Activated naive CD4-positive, alpha-beta T cell treated with anti-CD3 and anti-CD28 coated beads, Interleukin-2, amount 50 U/mL, for 72 hours (primary cell): ENCODE results near the gene CD300LD. TPM values are rescaled to one million over a fixed set of nuclear protein-coding genes. Genes with fewer than 3 reads are reported as not detected.
"Not testable (repeated sequence)": the region's sequence is repeated elsewhere in the genome, so short reads cannot be mapped to it uniquely, and the experiment has no call there.

ENCODE experiments used
- ATAC-seq, 2 donors: fragments of 150-1000 bp; cut with Tn5 transposase; 2 replicates each; pipeline ENCODE4 v1.10.0; 2021; ENCODE audit warnings: mild to moderate bottlenecking in 2 of 2, moderate library complexity in 2 of 2
- DNase-seq, 2 donors: peaks; one replicate each; pipeline ENCODE4 v3.0.0; 2021 to 2022; ENCODE audit warnings: low spot score in 2 of 2
- H3K27ac Mint-ChIP-seq, 2 donors: one replicate each; pipeline ENCODE4 v1.8.0; 2022; ENCODE audit warnings: mild to moderate bottlenecking in 2 of 2, mixed read lengths in 2 of 2
- H3K36me3 Mint-ChIP-seq, 2 donors: one replicate each; pipeline ENCODE4 v1.8.0; 2022; ENCODE audit warnings: mixed read lengths in 2 of 2
- H3K9me3 Mint-ChIP-seq, 2 donors: one replicate each; pipeline ENCODE4 v1.8.0; 2022; ENCODE audit warnings: mixed read lengths in 2 of 2
- total RNA-seq, 2 donors: library from RNA; stranded (reverse); gene quantifications; one replicate each; pipeline ENCODE4 v1.2.3, GENCODE V29; 2022

Gene CD300LD
- total RNA-seq = not detected

DNA sequence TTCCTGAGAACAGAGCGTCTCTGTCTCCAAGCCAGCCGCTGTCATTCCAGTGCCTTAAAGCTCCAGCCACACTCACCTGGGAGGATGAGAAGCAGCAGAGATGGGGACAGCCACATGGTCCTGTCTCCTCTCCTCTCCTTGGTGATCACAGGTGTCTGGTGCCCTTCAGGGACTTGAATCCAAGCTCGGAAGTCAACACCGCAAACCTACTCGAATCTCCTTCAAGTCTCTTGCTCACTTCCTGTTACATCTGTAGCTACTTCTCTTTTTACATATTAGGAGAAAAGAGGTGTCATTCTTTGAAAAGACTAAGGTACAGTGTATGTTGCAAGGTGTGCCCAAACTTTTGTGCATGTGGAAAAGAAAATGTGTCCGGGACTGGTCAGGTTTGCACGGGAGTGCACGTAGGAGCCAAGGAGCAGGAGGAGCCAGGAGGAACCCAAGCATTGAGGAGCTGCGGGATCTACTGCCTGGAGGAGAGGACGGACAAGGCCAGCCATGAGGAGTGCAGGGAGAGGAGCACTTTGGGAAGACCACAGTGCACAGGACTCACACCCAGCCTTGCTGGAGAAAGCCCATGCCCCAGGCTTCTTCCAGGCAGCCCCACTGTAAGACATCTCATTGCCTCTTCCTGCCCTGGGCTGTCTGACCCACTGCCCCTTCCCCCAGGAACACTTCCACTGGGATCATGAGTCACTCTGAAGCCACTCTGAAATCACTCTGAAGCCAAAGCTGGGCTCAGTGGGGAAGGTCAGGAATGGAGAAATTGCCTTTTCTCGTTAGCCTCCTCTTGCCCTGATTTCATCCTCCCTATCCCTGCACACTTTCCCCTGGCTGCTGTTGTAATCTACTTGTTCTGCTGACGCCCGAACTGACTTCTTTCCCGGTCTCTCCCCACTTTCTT, at the start of gene CD300LD:
Gene CD300LD (minus strand): TSS at position 197 of the 904 bp plus-strand sequence. CDS start 81 bp downstream, at position 116.
- Mint-ChIP-seq H3K27ac (peak within 1 kb of the TSS in 1 of 2 donors; percentile 3), H3K9me3 (no peaks in the 10 kb centered on the region), H3K36me3 (no peaks in the 10 kb centered on the region)
- DNase-seq = no peak
- ATAC-seq = peak; percentile 56 to 78

DNA sequence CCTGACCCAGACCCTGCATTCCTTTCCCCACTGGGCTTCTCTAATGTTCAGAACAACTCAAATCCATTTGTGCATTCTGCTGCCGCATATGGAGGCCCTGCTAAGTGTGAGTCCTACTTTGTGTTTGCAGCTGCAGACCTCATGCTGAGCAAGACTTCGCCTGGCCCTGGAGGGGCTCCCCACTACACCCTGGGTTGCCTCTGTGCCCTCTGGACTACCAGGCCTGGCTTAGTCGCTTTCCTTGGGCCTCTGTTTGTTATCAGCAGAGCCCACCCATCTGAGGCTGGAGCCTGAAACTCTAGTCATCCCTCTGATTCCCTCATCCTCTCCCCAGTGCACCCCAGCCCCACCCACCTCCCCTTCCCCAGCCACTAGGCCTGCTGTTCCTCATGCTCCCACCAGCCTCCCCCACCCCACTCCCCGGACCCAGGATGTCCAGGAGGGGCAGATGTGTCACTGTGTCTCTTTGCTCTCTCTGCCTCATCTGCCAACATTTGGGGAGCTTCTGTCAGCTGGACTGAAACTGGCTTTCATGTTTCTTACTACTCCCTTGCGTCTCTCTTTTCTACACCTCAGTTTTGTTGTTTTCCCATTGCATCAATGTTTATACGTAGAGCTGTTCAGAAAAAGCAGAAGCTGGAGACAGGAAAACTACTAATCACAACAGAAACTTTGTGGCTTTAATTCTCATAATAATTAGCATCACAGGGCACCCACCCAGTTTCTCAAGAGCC, 49.3 kb upstream of the CD300LD start:
- no peak for DNase-seq
- no peak for ATAC-seq
- Mint-ChIP-seq H3K9me3 (no peaks in the 10 kb centered on the region), H3K27ac (no peak overlapping the region), H3K36me3 (no peaks in the 10 kb centered on the region)

DNA sequence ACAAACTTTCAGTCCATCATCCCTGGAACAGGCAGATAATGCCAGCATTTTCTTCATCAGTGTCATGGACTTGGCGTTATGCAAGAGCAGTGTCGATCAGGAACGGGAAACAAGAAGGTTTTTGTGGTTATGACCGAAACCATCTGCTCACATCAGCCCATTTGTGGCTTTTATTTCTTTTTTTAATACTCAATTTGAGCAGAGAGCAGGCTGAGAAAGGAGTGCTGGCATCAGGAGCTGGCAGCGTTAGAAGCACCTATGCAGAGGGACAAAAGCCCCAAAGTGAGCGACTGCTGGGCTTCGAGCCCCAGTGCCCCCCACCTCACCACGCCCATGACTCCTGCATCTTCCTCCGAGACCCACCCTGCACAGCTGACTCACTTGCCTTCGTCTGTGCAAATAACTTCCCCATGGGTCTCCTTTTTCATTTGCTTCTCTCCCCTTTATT, 47.6 kb upstream of the CD300LD start:
- Mint-ChIP-seq H3K27ac (no peak overlapping the region), H3K9me3 (no peaks in the 10 kb centered on the region), H3K36me3 (no peaks in the 10 kb centered on the region)
- DNase-seq = peak in 1 of 2 donors; percentile 7
- peak; percentile 33 to 71 for ATAC-seq

DNA sequence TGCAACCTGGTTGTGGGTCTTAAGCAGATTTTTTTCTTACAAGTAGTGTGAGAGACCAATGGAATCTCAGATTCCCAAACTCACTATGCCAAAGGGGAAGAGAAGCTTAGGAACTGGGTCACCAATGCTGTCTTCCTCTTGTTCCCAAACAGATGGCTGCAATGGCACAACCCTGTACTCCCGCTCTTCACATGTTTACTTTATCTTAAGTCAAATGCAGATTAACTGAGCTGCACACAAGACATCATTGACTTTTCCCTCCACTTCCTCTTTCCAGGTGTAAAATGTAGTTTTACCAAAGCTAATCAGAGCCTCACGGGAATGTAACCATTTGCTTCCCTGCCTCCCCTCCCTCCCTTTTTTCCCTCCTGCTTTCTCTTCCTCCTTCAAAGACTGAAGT, 45.8 kb upstream of the CD300LD start:
- no peak for ATAC-seq
- no peaks in the 10 kb centered on the region for H3K36me3 Mint-ChIP-seq

DNA sequence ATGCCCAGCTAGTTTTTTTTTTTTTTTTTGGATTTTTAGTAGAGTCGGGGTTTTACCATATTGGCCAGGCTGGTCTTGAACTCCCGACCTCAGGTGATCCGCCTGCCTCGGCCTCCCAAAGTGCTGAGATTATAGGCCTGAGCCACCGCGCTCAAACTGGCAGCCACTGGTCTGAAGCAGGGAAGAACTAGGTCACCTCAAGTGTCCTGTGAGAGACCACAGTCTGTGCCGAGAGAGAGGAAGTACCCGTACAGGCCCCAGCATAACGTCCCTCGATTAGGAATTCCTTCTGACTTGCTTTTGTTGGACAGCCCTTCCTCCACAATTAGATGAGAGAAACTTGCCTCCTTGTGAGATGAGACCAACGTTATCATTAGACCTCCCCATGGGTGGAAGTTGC, 45.2 kb upstream of the CD300LD start:
- DNase-seq (peak in 1 of 2 donors; percentile 14), ATAC-seq (no peak)
- no peaks in the 10 kb centered on the region for H3K9me3 Mint-ChIP-seq
- no peaks in the 10 kb centered on the region for H3K36me3 Mint-ChIP-seq
- no peak overlapping the region for H3K27ac Mint-ChIP-seq

More for the DNA sequence above, 45.8 kb upstream of the CD300LD start:
- no peak overlapping the region for H3K27ac Mint-ChIP-seq
- no peaks in the 10 kb centered on the region for H3K9me3 Mint-ChIP-seq
- DNase-seq = no peak

DNA sequence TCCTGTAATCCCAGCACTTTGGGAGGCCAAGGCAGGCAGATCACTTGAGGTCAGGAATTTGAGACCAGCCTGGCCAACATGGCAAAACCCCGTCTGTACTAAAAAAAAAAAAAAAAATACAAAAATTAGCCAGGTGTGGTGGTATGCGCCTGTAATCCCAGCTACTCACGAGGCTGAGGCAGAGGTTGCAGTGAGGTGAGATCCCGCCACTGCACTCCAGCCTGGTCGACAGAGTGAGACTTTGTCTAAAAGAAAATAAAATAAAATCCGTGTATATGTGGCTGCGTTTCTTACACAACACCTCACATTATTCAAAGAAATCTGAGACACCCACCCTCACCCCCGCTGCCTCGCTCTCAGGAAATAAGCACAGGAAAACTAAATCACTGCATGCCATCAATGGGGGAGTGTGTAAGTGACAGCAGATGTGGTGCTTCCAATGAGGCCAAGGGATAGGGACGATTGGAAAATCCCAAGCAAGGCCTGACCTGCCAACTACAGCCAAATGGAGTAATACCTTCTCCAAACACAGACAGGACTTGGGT, 44.5 kb upstream of the CD300LD start:
- not testable (repeated sequence) for ATAC-seq, H3K36me3 Mint-ChIP-seq, H3K9me3 Mint-ChIP-seq, H3K27ac Mint-ChIP-seq
- peak in 1 of 2 donors; percentile 1 for DNase-seq

DNA sequence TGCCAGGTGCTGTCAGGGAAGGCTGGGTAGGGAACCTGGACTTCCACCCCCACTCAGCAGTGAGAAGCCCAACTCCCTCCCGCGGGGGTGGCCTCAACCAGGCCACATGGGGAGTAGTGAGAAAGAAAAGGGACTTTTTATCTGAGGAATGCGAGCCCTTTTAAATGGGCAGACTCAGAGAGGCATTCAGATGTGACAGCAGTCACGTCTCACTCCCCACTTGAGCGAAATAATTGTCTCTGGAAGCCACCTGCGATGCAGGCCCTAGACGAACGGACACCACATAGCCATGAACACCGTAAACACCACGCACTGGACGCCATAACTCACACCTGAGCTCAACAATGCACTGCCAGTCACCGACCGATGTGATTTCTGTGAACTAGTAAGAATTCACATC, 43.3 kb upstream of the CD300LD start:
- Mint-ChIP-seq H3K9me3 (no peaks in the 10 kb centered on the region), H3K36me3 (no peaks in the 10 kb centered on the region), H3K27ac (no peak overlapping the region)
- no peak for ATAC-seq
- DNase-seq = peak in 1 of 2 donors; percentile 31

DNA sequence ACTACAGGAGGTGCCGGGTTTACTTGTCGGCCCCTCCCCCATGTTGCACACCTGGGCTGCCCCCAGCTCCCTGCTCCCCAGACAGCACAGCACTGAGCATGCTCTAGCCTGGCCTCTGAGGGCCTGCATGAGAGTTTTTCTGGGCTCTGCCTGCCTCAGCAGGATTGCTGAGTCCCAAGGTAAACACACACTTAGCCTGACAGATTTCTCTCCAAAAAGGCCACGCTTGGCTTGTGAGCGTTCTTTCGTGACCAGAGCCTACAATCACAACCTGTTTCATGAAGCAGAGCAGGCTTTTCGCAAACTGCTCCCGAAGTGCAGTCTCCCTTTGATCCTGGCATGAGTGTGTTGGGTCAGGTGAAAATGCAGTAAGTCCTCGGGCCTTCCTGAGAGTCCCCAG, 41.2 kb upstream of the CD300LD start:
- DNase-seq (no peak), ATAC-seq (no peak)
- Mint-ChIP-seq H3K27ac (no peak overlapping the region), H3K36me3 (no peaks in the 10 kb centered on the region), H3K9me3 (no peaks in the 10 kb centered on the region)

DNA sequence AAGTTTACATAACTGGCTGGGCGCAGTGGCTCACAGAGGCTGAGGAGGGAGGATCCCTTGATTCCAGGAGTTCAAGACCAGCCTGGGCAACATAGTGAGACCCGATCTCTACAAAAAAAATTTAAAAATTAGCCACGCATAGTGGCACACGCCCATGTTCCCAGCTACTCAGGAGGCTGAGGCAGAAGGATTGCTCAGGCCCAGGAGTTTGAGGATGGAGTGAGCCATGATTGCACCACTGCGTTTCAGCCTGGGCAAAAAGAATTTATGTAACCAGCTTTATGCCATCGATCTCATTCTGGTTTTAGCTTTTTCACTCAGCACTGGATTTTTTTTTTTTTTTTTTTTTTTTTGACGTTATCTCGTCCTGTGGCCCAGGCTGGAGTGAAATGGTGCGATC, 40.5 kb upstream of the CD300LD start:
- no peaks in the 10 kb centered on the region for H3K36me3 Mint-ChIP-seq

DNA sequence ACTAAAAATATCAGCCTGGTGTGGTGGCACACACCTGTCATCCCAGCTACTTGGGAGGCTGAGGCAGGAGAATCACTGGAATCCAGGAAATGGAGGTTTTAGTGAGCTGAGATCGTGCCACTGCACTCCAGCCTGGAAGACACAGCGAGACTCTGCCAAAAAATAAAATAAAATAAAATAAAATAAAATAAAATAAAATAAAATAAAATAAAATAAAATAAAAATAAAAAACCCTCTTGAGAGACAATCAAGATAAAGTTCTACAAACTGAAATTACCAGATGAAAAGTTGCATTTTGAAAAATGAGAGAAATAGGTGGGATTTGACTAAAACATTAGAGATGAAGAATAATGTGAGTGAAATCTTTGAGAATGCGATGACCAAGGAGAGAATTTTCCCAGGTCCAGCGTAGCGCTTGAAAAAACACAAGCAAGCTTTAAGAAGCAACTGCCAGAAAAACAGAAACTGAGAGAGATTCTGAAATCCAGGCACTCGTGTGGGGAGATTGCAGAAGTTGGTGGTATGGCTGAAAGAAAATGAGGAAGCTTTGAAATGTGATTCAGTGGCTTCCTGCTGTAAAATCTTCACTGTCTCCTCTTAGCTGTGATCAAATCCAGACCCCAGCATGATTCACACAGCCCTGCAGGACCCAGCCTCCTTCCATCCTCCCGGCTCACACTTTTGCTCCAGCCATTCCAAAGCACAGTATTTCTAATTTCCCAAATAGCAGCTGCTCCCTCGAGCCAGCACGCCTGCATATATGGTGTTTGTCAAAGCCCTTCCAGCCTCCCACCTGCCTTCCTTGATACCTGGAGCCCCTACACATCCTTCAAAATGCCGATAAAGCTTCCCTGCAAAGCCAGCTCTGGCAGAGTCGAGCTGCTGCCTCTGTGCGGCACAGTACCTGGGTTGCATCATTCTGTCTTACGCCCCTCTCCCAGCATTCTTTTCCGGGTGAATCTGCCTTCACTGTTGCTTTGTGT, 39.7 kb upstream of the CD300LD start:
- ATAC-seq (no peak), DNase-seq (no peak)
- Mint-ChIP-seq H3K9me3 (no peaks in the 10 kb centered on the region), H3K36me3 (no peaks in the 10 kb centered on the region), H3K27ac (no peak overlapping the region)

More for the DNA sequence above, 40.5 kb upstream of the CD300LD start:
- H3K27ac Mint-ChIP-seq = no peak overlapping the region
- DNase-seq (no peak), ATAC-seq (no peak)
- no peaks in the 10 kb centered on the region for H3K9me3 Mint-ChIP-seq

DNA sequence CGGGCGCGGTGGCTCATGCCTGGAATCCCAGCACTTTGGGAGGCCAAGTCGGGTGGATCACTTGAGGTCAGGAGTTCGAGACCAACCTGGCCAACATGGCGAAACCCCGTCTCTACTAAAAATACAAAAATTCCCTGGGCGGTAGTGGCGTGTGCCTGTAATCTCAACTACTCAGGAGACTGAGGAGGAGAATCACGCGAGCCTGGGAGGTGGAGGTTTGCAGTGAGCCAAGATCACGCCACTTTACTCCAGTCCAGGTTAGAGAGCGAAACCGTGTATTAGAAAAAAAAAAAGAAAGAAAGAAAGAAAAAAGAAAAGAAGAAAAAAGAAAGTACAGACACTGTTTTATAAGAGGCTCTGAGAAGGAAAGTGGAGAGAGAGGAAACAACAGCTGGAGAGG, 38.2 kb upstream of the CD300LD start:
- ATAC-seq, H3K36me3 Mint-ChIP-seq, H3K9me3 Mint-ChIP-seq, H3K27ac Mint-ChIP-seq, DNase-seq: not testable (repeated sequence)

DNA sequence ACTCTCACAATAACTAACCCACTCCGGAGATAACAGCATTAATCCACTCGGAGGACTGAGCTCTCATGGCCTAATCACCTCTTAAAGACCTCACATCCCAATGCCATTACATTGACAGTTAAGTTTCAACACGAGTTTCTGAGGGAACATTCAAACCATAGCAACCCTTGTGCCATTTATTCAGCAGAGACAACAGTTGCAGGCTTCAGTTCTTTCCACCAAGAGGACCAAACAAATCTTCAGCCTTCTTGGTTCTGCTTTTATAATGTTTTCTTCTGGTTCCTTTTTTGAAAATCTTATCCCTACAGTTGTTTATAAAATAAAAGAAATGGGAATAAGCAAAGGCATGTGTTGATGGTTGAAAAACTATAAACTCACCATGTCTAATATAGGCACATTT, 33.6 kb upstream of the CD300LD start:
- no peak overlapping the region for H3K27ac Mint-ChIP-seq
- ATAC-seq (no peak), DNase-seq (peak in 1 of 2 donors; percentile 6)
- no peaks in the 10 kb centered on the region for H3K9me3 Mint-ChIP-seq
- H3K36me3 Mint-ChIP-seq = no peaks in the 10 kb centered on the region

DNA sequence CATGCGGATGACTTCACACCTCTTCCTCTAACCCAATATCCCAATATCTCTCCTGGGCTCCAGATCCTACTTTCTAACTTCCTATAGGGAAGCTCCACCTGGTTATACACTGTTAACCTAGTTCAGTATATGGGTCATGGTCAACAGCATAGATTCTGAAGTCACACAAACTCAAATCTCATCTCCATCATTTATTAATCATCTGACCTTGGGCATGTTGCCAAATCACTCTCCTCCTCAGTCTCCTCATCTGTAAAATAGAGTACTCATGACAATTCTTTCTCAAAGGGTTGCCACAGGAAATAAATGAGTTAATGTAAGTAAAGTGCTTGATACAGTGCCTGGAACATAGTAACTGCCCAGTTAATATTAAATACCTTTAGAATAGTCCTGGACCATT, 32.0 kb upstream of the CD300LD start:
- DNase-seq = no peak
- ATAC-seq = no peak
- Mint-ChIP-seq H3K27ac (no peak overlapping the region), H3K36me3 (no peaks in the 10 kb centered on the region), H3K9me3 (no peaks in the 10 kb centered on the region)

DNA sequence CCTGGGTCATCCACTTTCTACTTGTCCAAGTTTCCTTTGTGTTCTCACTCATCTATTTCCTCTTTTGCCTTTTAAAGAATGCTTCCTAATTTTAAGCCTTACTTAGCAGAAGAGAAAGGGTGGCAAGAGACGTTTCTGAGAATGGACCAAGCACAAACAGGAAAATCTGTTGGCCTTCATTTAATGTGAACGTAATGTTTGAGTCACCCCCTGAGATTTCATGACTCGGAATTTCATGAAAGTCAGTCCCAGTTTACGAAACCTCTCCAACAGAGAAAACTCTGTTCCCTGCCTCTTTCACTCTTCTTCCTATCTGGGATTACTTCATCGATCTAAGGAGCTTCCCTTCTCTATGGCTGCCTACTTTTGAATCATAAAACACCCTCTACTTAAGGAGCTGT, 31.6 kb upstream of the CD300LD start, which contains the start of gene CD300E:
Gene CD300E (minus strand): TSS at position 46 of the 401 bp plus-strand sequence. CDS start 117 bp downstream, outside the sequence.
- Mint-ChIP-seq H3K36me3 (no peaks in the 10 kb centered on the region), H3K9me3 (no peaks in the 10 kb centered on the region), H3K27ac (no peak within 1 kb of the TSS)
- no peak for ATAC-seq
- no peak for DNase-seq

DNA sequence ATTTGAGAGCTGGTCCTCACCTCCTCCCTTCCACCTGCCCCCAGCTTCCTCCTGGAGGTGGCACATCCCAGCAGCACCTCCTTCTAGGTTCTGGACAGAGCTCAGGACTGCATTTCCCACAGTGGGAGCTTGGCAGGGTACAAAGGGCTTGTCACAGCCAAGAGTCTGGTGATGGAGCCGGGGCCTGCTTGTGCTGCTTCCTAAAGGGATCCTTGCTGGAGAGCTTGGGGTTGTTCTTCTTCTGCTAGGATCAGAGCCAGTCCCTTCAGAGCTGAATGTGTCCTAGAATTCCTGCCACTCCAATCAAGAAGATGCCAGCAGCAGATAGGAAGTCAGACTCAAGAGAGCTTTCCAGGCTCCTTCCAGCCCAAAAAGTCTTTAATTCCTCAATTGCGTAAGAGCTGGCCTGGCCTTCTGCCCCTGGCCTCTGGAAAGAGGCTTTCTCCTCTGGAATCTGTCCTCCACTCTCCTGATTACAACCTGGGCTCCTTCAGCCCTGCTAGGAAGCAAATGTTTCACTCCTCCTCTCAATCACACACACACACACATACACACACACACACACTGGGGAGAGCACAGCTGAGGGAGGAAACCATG, 27.1 kb upstream of the CD300LD start:
- Mint-ChIP-seq H3K9me3 (no peaks in the 10 kb centered on the region), H3K27ac (peak overlapping the region in 1 of 2 donors; percentile 6), H3K36me3 (no peaks in the 10 kb centered on the region)
- no peak for DNase-seq
- no peak for ATAC-seq

DNA sequence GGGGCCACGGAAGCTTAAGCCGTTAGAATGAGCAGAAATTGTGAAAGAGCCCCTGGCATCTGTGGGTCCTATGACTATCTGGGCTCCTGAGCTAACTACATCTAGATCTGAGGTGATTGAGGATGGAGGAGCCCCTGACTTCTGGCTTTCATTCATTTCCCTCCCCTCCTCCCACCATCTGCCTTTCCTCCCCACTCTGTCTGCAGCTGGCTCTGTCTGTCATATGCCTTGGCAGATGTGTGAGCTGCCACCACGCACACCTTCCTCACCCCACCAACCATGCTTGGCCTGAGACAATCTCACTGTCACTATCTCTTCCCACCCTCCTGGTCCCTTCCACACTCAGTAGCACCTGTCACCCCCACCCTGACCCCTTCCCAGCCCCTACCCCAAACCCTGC, 26.4 kb upstream of the CD300LD start:
- no peaks in the 10 kb centered on the region for H3K36me3 Mint-ChIP-seq
- H3K9me3 Mint-ChIP-seq = no peaks in the 10 kb centered on the region
- ATAC-seq (no peak), DNase-seq (no peak)
- H3K27ac Mint-ChIP-seq = no peak overlapping the region
